ENCODE measurements around the gene IL1RL2.

- TF ChIP-seq CREB5 (CRISPR knock-in tag; IDR thresholded peaks at IDR 0.05; ENCODE audit: low read depth) (no peak), ZFP3 (CRISPR knock-in tag; IDR thresholded peaks at IDR 0.05) (no peak), PPARA (CRISPR knock-in tag; IDR thresholded peaks at IDR 0.05; ENCODE audit: borderline replicate concordance) (no peak), ZC3H10 (CRISPR knock-in tag; IDR thresholded peaks at IDR 0.05) (no peak), ARNTL (CRISPR knock-in tag; IDR thresholded peaks at IDR 0.05; ENCODE audit: borderline replicate concordance, low read depth) (no peak), SNAI2 (CRISPR knock-in tag; IDR thresholded peaks at IDR 0.05) (no peak), RARB (CRISPR knock-in tag; IDR thresholded peaks at IDR 0.05) (no peak), POU6F1 (CRISPR knock-in tag; IDR thresholded peaks at IDR 0.05; ENCODE audit: borderline replicate concordance, low read depth) (no peak), ZNF70 (CRISPR knock-in tag; IDR thresholded peaks at IDR 0.05) (no peak), TSHZ2 (CRISPR knock-in tag; IDR thresholded peaks at IDR 0.05) (no peak), ISL1 (CRISPR knock-in tag; IDR thresholded peaks at IDR 0.05) (no peak)
- TF ChIP-seq, protein P1, sequence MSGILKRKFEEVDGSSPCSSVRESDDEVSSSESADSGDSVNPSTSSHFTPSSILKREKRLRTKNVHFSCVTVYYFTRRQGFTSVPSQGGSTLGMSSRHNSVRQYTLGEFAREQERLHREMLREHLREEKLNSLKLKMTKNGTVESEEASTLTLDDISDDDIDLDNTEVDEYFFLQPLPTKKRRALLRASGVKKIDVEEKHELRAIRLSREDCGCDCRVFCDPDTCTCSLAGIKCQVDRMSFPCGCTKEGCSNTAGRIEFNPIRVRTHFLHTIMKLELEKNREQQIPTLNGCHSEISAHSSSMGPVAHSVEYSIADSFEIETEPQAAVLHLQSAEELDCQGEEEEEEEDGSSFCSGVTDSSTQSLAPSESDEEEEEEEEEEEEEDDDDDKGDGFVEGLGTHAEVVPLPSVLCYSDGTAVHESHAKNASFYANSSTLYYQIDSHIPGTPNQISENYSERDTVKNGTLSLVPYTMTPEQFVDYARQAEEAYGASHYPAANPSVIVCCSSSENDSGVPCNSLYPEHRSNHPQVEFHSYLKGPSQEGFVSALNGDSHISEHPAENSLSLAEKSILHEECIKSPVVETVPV (CRISPR knock-in tag; IDR thresholded peaks at IDR 0.05): no peak
Measured at GRCh38 chr2:102233132-102233884, 46.5 kb downstream of the IL1RL2 start.

Data from SK-N-SH treated with all-trans-retinoic acid at 6 μM for 48 hours (cell line).